ENCODE data around the gene C7.
"Not testable (repeated sequence)": the region's sequence is repeated elsewhere in the genome, so short reads cannot be mapped to it uniquely, and the experiment has no call there.

The C7 gene

DNA sequence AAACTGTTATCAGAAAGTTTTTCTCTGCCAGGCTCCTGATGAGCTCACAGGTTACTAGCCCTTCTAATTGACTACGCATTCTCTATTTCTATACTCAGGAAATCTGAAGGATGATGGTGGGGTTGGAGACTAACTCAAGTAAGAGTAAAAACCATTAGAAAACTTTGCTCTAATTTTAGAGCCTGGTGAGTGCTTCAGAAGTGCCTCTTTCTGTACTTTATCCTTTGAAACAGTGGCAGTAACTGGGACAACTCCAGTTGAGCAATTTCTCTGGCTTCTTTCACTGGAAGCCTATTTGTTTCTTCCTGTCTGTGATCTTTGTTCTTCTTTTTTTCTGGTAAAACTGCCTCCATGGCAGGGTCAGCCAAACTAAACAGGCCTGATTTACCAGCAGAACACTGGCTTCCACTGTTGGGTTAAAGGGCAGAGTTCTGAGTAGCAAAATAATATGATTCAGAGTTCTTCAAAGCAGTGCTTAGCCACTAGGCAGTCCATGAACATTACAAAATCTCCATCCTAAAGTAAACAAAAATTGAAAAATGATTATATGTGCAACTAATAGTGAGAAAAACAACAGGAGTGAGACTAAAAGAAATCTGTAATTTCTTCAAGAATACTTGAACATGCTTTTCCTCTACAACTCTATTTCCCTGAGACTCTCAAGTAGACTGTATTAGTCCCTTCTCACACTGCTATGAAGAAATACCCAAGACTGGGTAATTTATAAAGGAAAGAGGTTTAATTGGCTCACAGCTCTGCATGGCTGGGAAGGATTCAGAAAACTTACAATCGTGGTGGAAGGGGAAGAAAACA is 82.1 kb downstream of the C7 start:
- DNase-seq (ENCODE audit: low read depth in 2 of 2): no peak

DNA sequence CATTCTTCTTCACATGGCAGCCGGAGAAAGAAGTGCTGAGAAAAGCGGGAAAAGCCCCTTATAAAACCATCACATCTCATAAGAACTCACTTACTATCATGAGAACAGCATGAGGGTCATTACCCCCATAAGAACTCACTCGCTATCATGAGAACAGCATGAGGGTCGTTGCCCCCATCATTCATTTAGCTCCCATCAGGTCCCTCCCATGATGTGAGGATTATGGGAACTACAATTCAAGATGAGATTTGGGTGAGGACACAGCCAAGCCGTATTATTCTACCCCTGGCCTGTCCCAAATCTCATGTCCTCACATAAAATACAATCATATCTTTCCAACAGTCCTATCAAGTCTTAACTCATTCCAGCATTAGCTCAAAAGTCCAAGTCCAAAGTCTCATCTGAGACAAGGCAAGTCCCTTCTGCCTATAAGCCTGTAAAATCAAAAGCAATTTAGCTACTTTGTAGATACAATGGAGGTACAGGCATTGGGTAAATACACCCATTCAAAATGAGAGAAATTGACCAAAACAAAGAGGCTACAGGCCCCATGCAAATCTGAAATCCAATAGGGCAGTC is 82.8 kb downstream of the C7 start:
- DNase-seq (ENCODE audit: low read depth in 2 of 2): no peak

DNA sequence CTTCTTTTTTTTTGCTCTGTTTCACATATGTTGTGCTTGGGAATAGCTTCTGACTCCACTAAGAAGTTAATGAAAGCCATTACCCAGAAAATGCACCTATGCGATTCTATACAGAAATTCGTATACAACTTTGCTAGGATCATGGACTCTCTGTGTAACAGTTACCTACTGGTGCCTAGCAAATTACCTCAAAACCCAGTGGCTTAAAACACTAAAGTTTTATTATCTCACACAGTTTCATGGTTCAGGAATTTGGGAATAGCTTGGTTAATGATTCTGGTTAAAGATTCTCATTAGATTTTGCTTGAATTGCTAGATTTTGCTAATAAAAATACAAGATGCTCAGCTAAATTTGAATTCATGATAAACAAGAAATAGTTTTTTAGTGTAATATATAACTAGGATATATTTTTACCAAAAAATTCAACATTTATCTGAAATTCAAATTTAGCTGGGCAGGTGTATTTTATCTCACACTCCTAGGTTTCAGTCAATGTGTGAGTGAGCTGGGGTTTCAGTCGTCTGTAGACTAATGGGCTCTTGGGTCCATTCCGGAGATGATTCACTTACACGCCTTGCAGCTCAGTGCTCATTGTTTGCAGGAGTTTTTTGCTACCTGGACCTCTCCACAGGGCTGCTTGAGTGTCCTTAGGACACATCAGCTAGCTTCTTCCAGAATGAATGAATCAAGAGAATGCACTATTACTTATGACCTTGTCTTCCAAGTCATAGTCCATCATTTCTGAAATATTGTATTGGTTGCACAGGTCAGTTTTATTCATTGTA is 86.7 kb downstream of the C7 start:
- no peak for DNase-seq (ENCODE audit: low read depth in 2 of 2)

DNA sequence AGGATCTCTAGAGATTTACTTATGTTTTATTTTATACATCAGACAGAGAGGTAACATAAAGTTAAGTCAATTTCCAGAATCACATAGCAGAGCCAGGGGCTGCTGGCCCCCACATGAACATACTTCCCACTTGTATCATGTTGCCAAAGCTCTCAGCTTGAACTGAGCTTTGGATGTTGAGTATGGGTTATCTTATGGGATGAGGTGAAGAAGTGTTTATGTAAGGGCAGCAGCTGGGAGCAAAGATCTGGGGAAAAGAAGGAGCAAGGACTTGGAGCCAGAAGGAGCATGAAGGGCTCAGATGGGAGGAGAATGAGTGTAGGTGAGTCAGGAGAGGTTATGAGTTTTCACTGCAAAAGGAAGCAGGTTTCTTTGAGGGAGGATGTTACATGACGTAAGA is 89.8 kb downstream of the C7 start:
- DNase-seq (ENCODE audit: low read depth in 2 of 2): no peak

DNA sequence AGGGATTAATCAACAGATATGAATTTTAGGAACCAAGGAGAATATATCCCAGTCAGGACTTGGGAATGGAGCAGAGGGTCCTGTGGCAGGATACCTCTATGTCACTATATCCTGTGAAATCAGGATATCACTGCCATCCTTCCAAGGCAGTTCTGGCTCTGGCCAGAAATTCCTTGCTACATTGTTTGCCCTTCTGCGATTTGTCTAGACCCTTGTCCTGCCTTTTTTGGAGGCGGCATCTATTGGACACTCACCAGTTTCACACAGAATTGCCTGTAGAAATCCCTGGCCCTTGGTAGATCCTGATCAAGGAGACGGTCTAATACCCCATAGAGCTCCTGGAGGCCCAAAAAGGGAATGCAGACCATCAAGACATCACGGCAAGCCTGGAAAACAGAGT is 90.7 kb downstream of the C7 start:
- DNase-seq (ENCODE audit: low read depth in 2 of 2): no peak

DNA sequence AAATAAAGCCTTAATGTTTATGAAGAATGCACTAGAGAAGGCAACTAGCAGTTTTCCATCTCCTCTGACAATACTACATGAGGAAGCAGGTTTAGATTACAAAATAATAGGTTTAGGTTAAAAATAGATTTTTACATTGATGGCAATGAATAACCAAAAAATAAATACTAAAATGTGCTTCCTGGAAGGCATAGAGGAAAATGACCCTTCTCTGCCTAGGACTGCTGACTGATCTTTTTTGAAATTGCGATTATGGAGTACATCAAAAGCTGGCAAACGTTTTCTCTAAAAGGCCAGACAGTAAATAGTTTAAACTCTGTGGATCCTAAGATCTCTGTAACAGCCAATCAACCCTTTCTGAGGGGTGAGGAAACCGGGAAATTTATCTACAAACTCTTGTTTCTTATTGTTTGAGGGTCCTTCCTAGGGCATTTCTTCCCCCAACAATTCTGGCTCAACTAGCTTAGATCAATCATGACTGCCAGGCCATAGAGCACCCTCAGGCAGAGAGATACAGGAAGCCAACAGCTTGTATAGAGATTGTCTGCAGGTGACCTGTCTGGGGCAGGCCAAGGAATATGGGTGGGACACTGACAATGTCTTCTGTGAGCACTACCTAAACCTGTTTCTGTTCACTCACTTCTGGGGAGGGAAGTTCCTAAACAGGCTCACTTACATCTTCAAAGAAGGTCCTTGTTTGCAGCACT is 94.5 kb downstream of the C7 start:
- DNase-seq (ENCODE audit: low read depth in 2 of 2): no peak

DNA sequence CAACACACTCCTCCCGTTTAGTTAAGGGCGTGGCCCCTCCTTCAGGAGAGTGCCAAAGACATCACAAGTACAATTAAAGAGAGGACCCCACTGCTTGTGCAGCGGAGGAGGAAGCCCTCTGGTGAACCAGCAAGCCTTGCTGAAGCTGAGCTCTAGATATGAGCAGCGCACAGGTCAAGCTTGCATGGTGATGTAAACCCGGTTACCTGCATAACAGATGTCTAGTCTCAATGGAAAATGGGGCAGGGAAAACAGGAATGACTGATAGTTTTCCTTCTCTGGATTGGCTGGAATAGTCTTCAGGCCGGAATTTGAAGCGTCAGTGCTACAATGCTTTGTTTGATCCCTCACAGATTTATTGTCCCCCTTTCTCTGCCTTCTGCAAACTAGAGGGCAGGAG is 95.6 kb downstream of the C7 start:
- no peak for DNase-seq (ENCODE audit: low read depth in 2 of 2)

DNA sequence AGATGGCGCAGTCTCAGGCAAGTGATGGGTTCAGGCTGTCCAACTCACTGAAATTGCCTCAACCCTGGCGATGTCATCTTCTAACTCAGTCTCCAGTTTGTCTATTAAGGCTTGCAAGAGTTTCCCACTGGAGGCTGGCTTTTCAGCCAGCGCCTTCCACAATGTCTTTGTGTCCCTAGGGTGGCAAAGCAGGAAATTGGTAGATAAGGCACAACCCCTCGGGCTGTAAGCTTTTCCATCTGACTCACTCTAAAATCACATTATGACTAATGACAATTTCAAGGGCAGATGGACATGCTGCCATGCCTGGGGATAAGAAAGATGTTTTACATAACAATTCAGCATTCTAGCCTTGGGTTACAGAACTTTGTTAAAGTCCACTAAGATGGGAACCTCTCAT is 99.9 kb downstream of the C7 start:
- DNase-seq (ENCODE audit: low read depth in 2 of 2): no peak

DNA sequence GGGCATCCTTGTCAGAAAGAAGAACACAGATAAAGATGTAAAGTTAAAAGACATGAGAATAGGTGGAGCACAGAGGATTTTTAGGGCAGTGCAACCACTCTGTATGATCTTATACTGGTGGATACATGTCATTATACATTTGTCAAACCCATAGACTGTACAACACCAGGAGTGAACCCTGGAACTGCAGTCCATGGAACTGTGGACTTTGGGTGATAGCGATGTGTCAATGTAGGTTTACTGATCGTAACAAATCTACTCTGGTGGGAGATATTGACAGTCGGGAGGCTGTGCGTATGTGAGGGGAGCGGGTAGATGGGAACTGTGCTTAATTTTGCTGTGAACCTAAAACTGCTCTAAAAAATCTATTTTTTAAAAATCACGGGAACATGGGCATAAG is 101.3 kb downstream of the C7 start:
- DNase-seq (ENCODE audit: low read depth in 2 of 2): no peak

DNA sequence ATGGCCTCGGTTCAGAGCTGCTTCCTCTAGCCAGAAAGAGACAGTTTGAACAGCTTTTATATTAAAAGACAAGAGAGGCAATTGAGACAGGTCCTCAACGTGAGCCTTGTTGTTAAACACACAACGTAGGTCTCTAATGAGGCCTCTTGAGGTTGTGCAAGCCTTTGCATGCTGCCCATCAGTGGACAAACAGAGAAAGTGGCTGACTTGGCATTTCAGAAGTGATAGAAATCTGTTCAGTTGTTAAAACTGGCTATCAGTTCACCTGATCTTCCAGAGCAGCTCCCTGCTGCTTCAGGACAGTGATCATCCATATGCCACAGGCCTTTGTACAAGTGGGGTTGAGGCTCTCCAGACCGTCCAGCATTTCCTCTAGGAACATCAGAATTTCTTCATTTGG is 103.0 kb downstream of the C7 start:
- no peak for DNase-seq (ENCODE audit: low read depth in 2 of 2)

DNA sequence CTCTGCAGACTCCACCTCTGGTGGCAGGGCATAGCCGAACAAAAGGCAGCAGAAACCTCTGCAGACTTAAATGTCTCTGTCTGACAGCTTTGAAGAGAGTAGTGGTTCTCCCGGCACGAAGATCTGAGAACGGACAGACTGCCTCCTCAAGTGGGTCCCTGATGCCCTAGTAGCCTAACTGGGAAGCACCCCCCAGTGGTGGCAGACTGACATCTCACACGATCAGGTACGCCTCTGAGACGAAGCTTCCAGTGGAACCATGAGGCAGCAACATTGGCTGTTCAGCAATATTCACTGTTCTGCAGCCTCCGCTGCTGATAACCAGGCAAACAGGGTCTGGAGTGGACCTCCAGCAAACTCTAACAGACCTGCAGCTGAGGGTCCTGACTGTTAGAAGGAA is 113.3 kb downstream of the C7 start:
- not testable (repeated sequence) for DNase-seq (ENCODE audit: low read depth in 2 of 2)
